Natural killer cell (primary cell): ENCODE results near the gene ERC1. TPM values are rescaled to one million over a fixed set of nuclear protein-coding genes. Genes with fewer than 3 reads are reported as not detected.

Source experiments
- ATAC-seq, 3 donors: fragments of 150-1000 bp in 2 of 3; fragments of 200-7000 bp in 1 of 3; cut with Tn5 transposase; 1 replicate in 1 of 3; 2 replicates in 2 of 3; pipeline ENCODE4 v1.10.0; 2021; ENCODE audit warnings: mild to moderate bottlenecking in 2 of 3, moderate library complexity in 2 of 3
- DNase-seq, 2 donors: peaks; one replicate each; pipeline versions ENCODE4 v3.0.0 to v3.0.0-alpha.2; 2013 to 2021; ENCODE audit warnings: mixed read lengths in 1 of 2
- H3K27ac ChIP-seq: one replicate; pipeline ENCODE4 v1.5.1; 2013; ENCODE audit warnings: mild to moderate bottlenecking, low read length
- H3K27me3 ChIP-seq: one replicate; pipeline ENCODE4 v1.6.1; 2013; ENCODE audit warnings: low read length; ENCODE audit not compliant: control insufficient read depth, insufficient read depth
- H3K36me3 ChIP-seq: one replicate; pipeline ENCODE4 v1.6.1; 2013; ENCODE audit warnings: low read length; ENCODE audit not compliant: control insufficient read depth, insufficient read depth
- H3K4me1 ChIP-seq: one replicate; pipeline ENCODE4 v1.6.1; 2013; ENCODE audit warnings: low read length; ENCODE audit not compliant: control insufficient read depth, insufficient read depth
- H3K4me3 ChIP-seq: one replicate; pipeline ENCODE4 v1.5.1; 2013; ENCODE audit warnings: low read length
- H3K9me3 ChIP-seq: one replicate; pipeline ENCODE4 v1.6.1; 2013; ENCODE audit warnings: low read length; ENCODE audit not compliant: control insufficient read depth, insufficient read depth
- H3K27ac Mint-ChIP-seq, 2 donors: one replicate each; pipeline ENCODE4 v1.8.0; 2022; ENCODE audit warnings: mild to moderate bottlenecking in 2 of 2, mixed read lengths in 2 of 2, moderate library complexity in 1 of 2
- H3K27me3 Mint-ChIP-seq, 2 donors: one replicate each; pipeline ENCODE4 v1.8.0; 2022; ENCODE audit warnings: low read depth in 2 of 2, mixed read lengths in 2 of 2
- H3K36me3 Mint-ChIP-seq: one replicate; pipeline ENCODE4 v1.8.0; 2022; ENCODE audit warnings: mixed read lengths
- H3K4me1 Mint-ChIP-seq, 2 donors: one replicate each; pipeline ENCODE4 v1.8.0; 2022; ENCODE audit warnings: mixed read lengths in 2 of 2
- H3K4me3 Mint-ChIP-seq: one replicate; pipeline ENCODE4 v1.8.0; 2022; ENCODE audit warnings: mild to moderate bottlenecking, moderate library complexity, mixed read lengths
- H3K9me3 Mint-ChIP-seq, 2 donors: one replicate each; pipeline ENCODE4 v1.8.0; 2022; ENCODE audit warnings: mixed read lengths in 2 of 2
- CTCF ChIP-seq: fragments of 200-600 bp; IDR thresholded peaks from one replicate; pipeline ENCODE4 v1.8.0; 2022; ENCODE audit warnings: antibody characterized with exemption
- WGBS: methylation state at CpG from one replicate; pipeline ENCODE4 v1.1.7; 2013; ENCODE audit warnings: missing lambda C conversion rate; ENCODE audit not compliant: insufficient coverage; 5-methylcytosine and 5-hydroxymethylcytosine counted together
- intact Hi-C: fragments of 100-400 bp; cut with micrococcal nuclease; formaldehyde crosslinking; loops from one replicate; pipeline ENCODE4 v1.14.2; 2022
- total RNA-seq, 4 donors: library from RNA; stranded (reverse); fragments of 120-200 nt in 1 of 4; gene quantifications; one replicate each; pipeline versions ENCODE4 v1.2.3 to v1.2.4, GENCODE V29; 2013 to 2022

Gene ERC1
- total RNA-seq, 3 donors from 2014 or later (not counting 1 experiment from before 2014, with no cell fraction given): 43.5 to 54.0 (median 44.9) TPM

- WGBS: 68% methylated on average over 11 of the region's 13 CpGs
- Mint-ChIP-seq H3K4me1 (no peaks in the 10 kb centered on the region), H3K36me3 (no peaks in the 10 kb centered on the region), H3K9me3 (no peaks in the 10 kb centered on the region), H3K27me3 (peaks cover 50 to 70% of the 10 kb centered on the region in 2 donors), H3K4me3 (no peak overlapping the region), H3K27ac (no peak overlapping the region)
- TF ChIP-seq CTCF: no peak
- no peak for DNase-seq
- intact Hi-C loops: no loop called here
- Histone ChIP-seq H3K4me3 (no peak overlapping the region), H3K4me1 (no peaks in the 10 kb centered on the region), H3K27ac (no peak overlapping the region), H3K27me3 (peaks cover 24% of the 10 kb centered on the region), H3K36me3 (no peaks in the 10 kb centered on the region), H3K9me3 (no peaks in the 10 kb centered on the region)
- ATAC-seq: no peak
Measured at GRCh38 chr12:1523558-1524050, 532.6 kb downstream of the ERC1 start.

GRCh38 chr12:1525858-1526257, 534.8 kb downstream of the ERC1 start:
- Histone ChIP-seq H3K4me3 (no peak overlapping the region), H3K36me3 (no peaks in the 10 kb centered on the region), H3K27me3 (peaks cover 25% of the 10 kb centered on the region), H3K4me1 (peaks cover 3% of the 10 kb centered on the region), H3K27ac (no peak overlapping the region), H3K9me3 (no peaks in the 10 kb centered on the region)
- WGBS: 68% methylated on average over 10 of the region's 10 CpGs
- Mint-ChIP-seq H3K36me3 (no peaks in the 10 kb centered on the region), H3K27me3 (peaks cover 49 to 64% of the 10 kb centered on the region in 2 donors), H3K9me3 (no peaks in the 10 kb centered on the region), H3K4me3 (no peak overlapping the region), H3K27ac (no peak overlapping the region), H3K4me1 (peaks cover 0 to 5% of the 10 kb centered on the region in 2 donors)
- intact Hi-C loops: no loop called here
- no peak for TF ChIP-seq CTCF
- DNase-seq (no peak), ATAC-seq (no peak)

GRCh38 chr12:1527789-1528188, 536.8 kb downstream of the ERC1 start:
- H3K9me3 ChIP-seq: no peaks in the 10 kb centered on the region

More at GRCh38 chr12:1527789-1528188, 536.8 kb downstream of the ERC1 start:
- H3K4me3 ChIP-seq: no peak overlapping the region
- DNase-seq: no peak
- peaks cover 21% of the 10 kb centered on the region for H3K4me1 ChIP-seq
- H3K36me3 ChIP-seq: no peaks in the 10 kb centered on the region
- no peaks in the 10 kb centered on the region for H3K9me3 Mint-ChIP-seq
- H3K4me1 Mint-ChIP-seq: peaks cover 11 to 21% of the 10 kb centered on the region in 2 donors
- no peak for ATAC-seq
- H3K36me3 Mint-ChIP-seq: no peaks in the 10 kb centered on the region
- H3K27ac ChIP-seq: no peak overlapping the region
- H3K4me3 Mint-ChIP-seq: no peak overlapping the region
- peaks cover 41% of the 10 kb centered on the region for H3K27me3 ChIP-seq
- intact Hi-C loops: no loop called here
- no peak overlapping the region for H3K27ac Mint-ChIP-seq
- WGBS: 51% methylated on average over 4 of the region's 4 CpGs
- no peak for TF ChIP-seq CTCF
- H3K27me3 Mint-ChIP-seq: peaks cover 63 to 76% of the 10 kb centered on the region in 2 donors
